Measurements from ENCODE around the gene GPX4.
A peak's percentile ranks its signal among the peaks of the same experiment; 100 is the strongest.

Gene GPX4

GRCh38 chr19:1084024-1084868, 19.5 kb upstream of the GPX4 start:
- no peak for DNase-seq

DNA sequence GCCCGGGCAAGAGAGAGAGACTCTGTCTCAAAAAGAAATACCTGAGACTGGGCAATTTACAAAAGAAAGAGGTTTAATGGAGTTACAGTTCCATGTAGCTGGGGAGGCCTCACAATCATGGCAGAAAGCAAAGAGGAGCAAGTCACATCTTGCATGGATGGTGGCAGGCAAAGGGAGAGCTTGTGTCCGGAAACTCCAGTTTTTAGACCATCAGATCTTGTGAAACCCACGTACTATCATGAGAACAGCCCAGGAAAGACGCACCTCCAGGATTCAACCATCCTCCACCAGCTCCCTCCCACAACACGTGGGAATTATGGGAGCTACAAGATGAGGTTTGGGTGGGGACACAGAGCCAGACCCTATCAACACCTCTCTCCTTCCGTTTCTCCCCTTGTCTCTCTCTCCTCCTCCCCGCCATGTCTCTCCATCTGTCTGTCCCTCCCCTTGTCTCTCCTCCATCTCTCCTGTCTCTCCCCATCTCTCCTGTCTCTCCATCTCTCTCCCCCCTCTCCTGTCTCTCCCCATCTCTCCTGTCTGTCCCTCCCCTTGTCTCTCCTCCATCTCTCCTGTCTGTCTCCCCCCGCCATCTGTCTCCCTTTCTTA, 18.6 kb upstream of the GPX4 start:
- DNase-seq: no peak

DNA sequence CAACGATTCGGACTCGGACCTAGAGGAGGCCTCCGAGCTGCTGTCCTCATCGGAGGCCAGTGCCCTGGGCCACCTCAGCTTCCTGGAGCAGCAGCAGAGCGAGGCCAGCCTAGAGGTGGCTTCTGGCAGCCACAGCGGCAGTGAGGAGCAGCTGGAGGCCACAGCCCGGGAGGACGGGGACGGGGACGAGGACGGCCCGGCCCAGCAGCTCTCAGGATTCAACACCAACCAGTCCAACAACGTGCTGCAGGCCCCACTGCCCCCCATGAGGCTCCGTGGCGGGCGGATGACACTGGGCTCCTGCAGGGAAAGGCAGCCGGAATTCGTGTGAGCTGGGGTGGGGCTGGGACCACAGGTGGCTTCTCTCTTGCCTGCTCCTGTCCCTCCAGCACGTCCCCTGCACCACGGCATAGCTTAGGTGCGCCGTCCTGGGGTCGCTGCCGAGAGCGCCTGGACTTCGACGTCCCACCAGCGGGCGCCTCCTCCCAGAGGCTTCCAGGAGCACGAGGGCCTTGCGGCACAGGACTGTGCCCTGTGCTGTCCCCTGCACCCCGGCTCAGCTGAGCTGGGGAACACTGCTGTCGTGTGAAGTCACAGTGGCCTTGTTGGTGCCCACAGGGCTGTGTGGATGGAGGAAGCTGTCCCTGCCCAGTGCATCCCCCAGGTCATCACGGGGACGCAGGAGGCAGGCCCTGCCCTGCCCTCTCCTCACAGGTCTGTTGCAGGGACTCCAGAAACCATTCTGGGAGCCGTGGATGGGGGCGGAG, 17.9 kb upstream of the GPX4 start:
- no peak for DNase-seq

- no peak for DNase-seq
Measured at GRCh38 chr19:1086613-1087012, 17.2 kb upstream of the GPX4 start.

GRCh38 chr19:1087813-1088415, 15.9 kb upstream of the GPX4 start:
- no peak for DNase-seq

DNA sequence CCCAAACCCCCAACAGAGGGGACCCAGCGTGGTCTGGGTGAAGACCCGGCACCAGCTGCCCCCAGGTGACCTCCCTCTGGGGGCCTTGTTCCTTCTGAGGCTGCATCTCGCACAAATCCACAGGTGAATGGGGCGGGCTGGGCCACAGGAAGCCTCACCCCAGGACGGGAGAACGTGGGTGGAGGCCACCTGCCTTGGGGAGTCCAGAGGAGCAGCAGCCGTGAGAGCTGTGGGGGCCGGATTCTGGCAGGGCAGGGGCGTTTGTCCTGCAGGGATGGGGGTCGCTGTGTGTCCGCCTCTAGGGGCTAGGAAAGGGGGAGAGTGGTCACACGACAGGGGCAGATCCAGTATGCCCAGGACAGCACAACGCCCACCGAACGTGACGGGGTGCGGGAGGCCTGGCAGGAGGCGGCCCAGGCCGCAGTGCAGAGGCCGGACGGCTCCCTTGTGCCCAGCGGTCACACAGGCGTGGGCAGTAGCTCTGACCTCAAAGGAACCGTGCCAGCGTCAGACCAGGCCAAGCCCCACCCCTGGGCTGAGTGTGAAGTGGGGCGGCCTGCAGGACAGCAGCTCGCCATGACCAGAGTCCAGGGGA, 15.3 kb upstream of the GPX4 start:
- DNase-seq: no peak

DNA sequence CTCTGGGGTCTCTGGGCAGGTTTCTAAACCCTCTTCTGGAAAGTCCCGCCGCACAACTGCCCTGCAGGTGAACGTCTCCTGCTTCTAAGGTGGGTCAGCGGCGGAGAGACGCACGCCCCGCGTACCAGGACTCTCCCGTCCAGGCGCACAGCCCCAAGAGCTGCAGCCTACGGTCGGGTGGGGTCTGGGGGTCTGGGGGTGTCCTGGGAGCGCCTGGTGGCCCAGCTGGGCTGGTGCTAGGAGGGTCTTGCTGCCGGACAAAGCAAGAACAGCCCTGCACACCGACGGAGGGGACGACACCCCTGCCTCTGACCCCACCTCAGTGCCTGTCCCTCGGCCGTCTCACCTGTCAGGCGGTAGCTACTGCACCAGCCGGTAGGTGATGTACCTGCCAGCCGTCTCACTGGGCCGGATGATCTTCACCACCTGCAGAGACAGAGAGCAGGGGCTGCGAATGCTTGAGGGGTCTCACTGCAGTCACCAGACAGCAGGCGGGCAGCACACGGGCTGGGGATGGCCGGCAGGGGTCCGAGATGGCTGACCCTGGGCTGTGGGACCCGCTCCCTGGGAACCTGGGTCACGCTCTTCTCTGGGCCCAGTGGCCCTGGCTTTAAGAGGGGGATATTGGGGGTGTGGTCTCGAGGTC, 14.5 kb upstream of the GPX4 start:
- DNase-seq: no peak

- no peak for DNase-seq
Measured at GRCh38 chr19:1089891-1090290, 13.9 kb upstream of the GPX4 start.

- no peak for DNase-seq
Measured at GRCh38 chr19:1090731-1091543, 12.9 kb upstream of the GPX4 start.

DNA sequence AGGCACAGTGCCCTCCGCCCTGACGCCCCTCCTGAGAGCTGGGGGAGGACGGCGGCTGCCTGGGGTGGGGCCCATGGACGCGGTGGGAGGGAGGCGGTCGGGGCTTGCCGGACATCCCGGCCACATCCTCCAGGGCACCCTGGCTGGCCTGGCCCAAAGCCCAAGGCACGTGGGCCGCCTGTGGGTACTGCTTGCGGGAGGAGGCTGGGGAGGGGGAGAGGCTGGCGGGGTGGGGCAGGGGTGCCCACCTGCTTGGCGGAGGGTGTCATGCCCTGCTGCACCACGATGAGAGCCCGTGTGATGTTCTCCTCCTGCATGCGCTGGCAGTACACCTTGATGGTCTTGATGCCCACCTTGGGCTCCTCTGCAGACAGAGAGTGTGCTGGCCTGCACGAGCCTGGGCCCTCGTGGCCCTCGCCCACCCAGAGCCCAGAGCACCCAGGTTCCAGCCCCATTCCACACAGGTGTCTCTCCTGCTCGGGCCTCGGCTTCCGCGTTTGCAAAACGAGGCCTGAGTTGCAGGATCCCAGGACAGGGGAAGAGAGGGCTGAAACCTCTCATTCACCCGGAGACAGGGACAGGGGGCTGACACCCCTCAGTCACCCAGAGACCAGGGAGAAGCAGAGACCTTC, 12.1 kb upstream of the GPX4 start:
- DNase-seq: no peak

GRCh38 chr19:1093330-1093729, 10.5 kb upstream of the GPX4 start:
- no peak for DNase-seq

GRCh38 chr19:1093811-1094553, 9.8 kb upstream of the GPX4 start:
- no peak for DNase-seq

DNA sequence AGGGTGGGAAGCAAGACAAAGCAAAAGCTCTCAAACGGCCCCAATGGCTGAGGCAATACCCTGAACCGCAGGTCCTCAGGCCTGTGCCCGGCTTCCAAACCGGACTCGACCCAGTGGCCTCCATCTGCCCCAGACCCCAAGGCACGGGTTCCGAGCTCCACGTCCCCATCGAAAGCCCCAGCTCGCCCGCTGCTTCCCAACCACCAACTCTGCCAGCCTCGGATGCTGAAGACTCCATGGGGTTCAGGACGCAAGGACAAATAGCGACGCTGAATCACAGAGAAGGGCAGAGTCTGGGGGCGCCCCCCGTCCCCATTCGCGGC, 9.2 kb upstream of the GPX4 start:
- no peak for DNase-seq

DNA sequence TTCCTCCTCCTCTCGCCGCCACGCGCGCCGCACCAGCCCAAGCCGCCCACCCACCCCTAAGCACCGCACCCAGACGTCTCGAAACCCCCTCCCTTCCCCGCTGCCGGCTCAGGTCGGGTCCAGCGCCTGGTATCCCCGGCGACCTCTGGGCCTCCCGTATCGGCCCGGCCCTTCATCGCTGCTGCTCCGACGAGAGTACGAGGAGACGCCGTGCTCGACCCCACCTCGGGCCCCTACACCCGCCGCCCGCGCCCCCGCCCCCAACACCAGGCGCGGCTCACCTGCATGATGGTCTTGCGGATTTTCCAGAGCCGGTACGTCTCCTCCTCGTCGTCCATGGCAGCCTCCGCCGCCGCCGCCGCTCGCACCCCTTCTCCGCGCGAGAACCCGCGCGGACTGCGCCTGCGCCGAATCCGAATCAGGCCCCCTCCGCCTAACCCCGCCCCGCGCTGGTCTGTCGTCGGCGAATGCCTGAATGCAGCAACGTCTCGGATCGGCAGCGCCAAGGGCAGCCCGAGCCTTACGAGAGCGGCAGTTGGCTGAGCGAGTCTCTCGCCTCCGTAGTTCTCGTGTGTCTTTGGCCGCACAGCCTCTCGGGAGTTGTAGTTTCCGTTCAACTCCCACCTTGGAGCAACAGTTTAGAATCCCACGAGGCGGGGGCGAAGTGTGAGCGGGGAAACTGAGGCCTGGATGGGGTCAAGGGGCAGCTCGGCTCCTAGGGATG, 8.7 kb upstream of the GPX4 start, which contains the start of gene POLR2E:
TSS of gene POLR2E (minus strand) at position 398 of the 724 bp plus-strand sequence. CDS start at position 338, 60 bp downstream.
- peak; percentile 97 to 98 (median 97) for DNase-seq

DNA sequence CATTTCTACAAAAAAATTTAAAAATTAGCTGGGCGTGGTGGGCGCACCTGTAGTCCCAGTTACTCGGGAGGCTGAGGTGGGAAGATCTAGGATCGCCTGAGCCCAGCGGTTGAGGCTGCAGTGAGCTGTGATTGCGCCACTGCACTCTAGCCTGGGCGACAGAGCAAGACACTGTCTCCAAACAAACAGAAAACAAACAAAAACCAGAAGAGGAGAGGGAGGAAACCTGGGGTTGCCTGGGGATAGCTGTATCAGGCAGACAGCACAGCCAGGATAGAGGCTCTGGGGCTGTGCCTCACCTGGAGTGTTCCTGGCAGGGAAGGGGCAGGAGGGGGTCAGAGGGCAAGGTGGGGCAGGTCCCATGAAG, 6.0 kb upstream of the GPX4 start:
- no peak for DNase-seq

GRCh38 chr19:1098177-1099051, 5.4 kb upstream of the GPX4 start:
- DNase-seq: no peak

- DNase-seq: no peak
Measured at GRCh38 chr19:1101337-1101698, 2.5 kb upstream of the GPX4 start.

DNA sequence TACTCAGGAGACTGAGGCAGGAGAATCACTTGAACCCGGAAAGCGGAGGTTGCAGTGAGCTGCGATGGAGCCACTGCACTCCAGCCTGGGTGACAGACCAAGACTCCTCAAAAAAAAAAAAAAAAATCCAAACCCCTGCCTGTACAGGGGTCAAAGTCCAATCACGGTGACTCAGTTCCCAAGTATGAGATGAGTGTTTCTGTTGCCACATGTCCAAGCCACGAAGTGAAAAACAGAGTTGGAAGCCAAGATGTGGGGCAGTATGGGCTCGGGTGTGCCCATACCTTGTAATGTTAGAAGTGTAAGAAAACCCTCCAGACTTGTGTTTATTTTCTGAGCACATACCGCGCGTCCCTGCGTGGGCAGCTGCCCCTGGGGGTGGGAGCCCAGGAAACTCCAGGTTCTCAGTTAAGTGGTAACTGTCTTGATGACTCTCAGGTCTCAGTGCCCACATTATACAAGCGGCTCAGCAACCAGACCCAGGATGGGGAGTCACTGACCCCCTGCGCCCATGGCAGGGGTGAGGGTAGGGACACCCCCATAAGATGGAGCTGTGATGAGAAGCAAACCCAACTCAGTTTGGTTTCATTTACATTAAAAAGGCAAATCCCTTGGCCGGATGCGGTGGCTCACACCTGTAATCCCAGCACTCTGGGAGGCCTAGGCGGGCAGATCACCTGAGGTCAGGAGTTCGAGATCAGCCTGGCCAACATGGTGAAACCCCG, 1.2 kb upstream of the GPX4 start:
- DNase-seq: peak in 1 of 4 experiments; percentile 30
